Stimulated activated CD4-positive, alpha-beta T cell treated with anti-CD3 and anti-CD28 coated beads, Interleukin-2, amount 100 ng/mL, for 24 hours (primary cell): ENCODE data around the gene PRADC1.
"Not testable (repeated sequence)": the region's sequence is repeated elsewhere in the genome, so short reads cannot be mapped to it uniquely, and the experiment has no call there.

ENCODE experiments used
- DNase-seq, 2 donors: peaks; one replicate each; pipeline ENCODE4 v3.0.0-alpha.2; 2020

Gene PRADC1

GRCh38 chr2:73200281-73200680 is 32.8 kb downstream of the PRADC1 start:
- DNase-seq = not testable (repeated sequence)

- DNase-seq = no peak
Measured at GRCh38 chr2:73197579-73197978, 35.5 kb downstream of the PRADC1 start.

GRCh38 chr2:73187549-73187948 is 45.5 kb downstream of the PRADC1 start:
- no peak for DNase-seq

DNA sequence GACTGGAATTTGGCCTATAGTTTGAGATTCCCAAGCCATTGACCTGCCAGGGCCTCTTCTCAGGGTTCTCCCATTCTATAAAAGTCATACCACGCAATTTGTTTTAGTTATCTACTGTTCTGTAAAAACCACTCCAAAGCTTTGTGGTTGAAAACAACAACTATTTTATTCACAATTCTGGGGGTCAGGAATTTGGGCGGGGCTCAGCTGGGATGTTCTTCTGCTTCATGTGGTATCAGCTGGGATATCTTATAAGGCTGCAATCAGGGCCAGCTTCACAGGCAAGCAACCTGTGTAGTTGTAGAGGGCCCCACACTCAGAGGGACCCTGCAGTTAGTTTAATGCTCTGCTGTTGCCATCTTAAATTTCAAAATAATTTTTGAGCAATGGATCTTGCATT is 47.1 kb downstream of the PRADC1 start:
- DNase-seq = no peak
